Left cardiac atrium (tissue), 4 donors: ENCODE results near the gene DGKI. TPM values are rescaled to one million over a fixed set of nuclear protein-coding genes. Genes with fewer than 3 reads are reported as not detected.

Experiments used
- ATAC-seq, 2 donors: fragments of 200-7000 bp; cut with Tn5 transposase; one replicate each; pipeline ENCODE4 v1.9.1; 2020; ENCODE audit warnings: mild to moderate bottlenecking in 2 of 2, moderate library complexity in 2 of 2
- DNase-seq: peaks from one replicate; pipeline ENCODE4 v3.0.0-alpha.2; 2020
- intact Hi-C, 2 donors: fragments of 100-400 bp; cut with DNase I; formaldehyde crosslinking; loops; one replicate each; pipeline versions ENCODE4 v1.14.1 to v1.15.1; 2022 to 2023
- total RNA-seq, 2 donors: library from RNA; stranded (reverse); fragmentation: NEBNext Ultra II Directional; extraction: Animal tissue kit (Norgen Biotek cat#: 25700); gene quantifications; one replicate each; pipeline ENCODE4 v1.2.1, GENCODE V29; 2021
- donor health status: DM: no; HTN: yes; CAD: no.
- donor health status: DM: no; HTN: yes; CAD: no; lungs with severe emphysema.
- donor health status: DM: yes; HTN: yes; CAD: no.
- donor health status: Dilated cardiomyopathy.

DGKI gene
- total RNA-seq, 2 donors from 2014 or later, result 7.2 to 19.1 TPM

DNA sequence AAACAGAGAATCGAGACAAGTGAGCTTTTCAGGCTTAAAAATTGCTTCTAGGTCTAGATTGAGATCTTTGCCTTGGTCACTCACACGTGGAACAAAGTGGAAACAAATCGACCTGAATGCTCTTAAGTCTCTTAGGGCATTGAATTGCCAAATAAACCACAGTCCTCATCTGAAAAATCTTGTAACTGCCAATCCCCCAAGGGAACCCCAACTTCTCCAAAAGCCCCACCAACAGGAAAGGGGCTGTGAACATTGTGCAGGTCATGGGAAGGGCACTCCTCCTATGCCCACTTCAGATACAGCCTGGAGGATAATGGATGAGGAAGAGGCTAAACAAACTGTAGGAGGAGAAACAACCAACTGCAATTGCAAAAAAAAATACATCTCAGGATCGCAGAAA lies 91.3 kb downstream of the DGKI start:
- no peak for DNase-seq

DNA sequence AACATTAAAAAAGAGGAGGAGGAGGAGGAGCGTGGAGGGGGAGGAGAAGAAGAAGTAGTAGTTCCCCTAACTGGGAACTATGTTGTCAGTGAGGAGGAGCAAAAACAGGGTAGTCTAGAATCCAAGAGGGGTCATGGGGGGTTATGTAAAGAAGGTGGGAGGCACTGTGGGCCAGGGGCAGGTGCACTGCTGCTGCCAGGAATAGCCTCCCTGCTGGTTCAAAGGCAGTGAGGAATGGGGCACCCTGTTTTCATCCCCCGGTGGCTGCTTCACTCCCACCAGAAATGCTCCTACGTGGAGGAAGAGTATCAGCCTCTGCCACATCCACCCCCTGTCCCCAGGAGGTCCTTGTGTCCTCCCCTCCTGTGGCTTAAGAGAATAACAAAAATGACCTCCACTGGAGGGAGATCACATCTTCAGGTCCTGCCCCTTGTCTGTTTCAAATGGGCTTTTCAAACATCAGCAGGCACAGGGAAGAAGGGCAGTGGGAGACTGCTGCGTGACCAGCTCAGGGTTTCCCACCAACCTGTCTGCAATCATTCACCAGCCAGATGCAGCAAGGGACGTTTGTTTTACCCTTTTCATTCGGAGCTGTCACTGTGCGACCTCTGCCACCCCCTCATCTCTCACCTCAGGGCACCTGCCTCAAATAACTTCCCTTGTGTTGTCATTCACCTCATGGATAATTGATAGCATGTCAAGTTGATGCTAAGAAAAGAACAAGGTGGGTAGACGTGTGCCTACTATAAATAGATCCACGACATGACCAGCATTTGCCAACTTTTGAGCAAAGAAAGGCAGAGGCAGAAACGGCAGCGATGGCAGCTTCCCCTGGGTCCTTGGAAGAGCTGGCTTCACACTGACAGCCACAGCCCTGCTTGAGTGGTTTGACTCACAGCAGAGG lies 92.6 kb downstream of the DGKI start:
- intact Hi-C loops, result no loop called here
- ATAC-seq, result peak in 1 of 2 donors; percentile 72
- no peak for DNase-seq

More for the DNA sequence above, 91.3 kb downstream of the DGKI start:
- intact Hi-C loops, result no loop called here
- ATAC-seq, result no peak

GRCh38 chr7:137753575-137753947 lies 93.2 kb downstream of the DGKI start:
- no peak for ATAC-seq
- DNase-seq, result no peak
- intact Hi-C loops, result no loop called here

DNA sequence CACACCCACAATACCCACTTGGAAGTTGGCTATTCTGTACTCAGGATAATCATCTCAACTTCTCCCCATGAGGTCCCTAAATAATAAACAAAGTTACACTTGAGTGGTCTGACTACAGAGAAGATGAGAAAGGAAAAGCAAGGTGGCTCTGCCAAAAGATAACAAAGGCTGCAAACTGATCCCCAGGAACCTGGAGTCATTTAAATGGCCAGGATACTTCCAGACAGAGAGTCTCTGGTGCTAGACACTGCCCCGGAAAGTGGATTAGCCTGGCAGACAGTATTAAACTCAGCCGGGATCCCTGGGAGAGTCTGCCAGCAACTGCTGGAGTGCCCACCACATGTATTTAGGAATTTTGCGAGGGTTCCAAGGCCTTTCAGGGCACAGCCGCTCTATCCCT lies 93.7 kb downstream of the DGKI start:
- ATAC-seq (no peak), DNase-seq (no peak)
- intact Hi-C loops, result no loop called here

DNA sequence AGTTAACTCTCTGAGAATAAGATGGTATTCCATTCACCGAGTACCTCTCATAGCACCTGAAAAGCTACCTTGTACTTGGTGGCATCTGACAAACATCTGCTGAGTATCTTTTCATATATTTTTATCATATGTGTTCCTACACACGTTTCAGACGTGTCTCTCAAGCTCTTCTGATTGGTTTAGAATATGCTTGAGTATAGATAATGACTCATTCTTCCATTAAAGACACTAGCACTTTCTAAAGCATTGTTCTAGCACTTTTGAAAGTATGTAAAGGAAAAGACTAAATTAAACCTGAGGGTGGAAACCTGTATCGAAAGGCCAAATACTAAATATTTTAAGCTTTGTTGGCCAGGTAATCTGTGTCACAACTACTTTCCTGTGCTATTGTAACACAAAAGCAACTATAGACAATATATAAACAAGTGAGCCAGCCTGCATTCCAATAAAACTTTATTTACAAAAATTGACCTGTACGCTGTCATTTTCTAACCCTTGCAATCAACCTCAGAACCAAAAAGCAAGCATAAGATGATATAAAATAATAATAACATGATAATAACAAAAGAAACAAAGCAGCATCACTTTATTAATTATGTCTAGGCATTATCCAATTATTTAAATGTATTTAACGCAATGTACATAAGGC lies 95.3 kb downstream of the DGKI start:
- no peak for DNase-seq
- ATAC-seq, result no peak
- intact Hi-C loops, result no loop called here

GRCh38 chr7:137747359-137748031 lies 99.3 kb downstream of the DGKI start:
- no peak for ATAC-seq

GRCh38 chr7:137743021-137743420 lies 103.8 kb downstream of the DGKI start:
- no peak for DNase-seq
- no peak for ATAC-seq
- intact Hi-C loops, result no loop called here

More at GRCh38 chr7:137747359-137748031, 99.3 kb downstream of the DGKI start:
- intact Hi-C loops, result no loop called here
- DNase-seq, result no peak

DNA sequence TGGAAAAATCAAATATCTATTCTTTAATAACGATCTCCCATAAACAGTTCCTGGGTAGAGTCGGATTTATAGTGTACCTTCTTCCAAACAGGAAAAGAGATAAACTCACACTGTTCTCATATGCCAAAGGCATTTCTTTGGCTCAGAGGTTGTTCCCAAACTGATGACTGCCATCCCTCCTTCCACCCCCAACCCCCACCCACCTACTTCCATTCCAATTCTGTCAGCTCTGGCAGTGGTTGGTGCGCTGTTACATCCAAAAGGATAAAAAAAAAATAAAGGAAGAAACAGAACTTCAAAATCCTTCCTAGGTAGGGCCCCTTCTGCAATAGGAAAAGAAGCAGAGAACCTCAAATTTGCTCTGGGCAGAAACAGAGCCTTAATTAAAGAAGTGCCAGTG lies 104.7 kb downstream of the DGKI start:
- intact Hi-C loops, result no loop called here
- DNase-seq (no peak), ATAC-seq (no peak)

- intact Hi-C loops, result no loop called here
- no peak for DNase-seq
- no peak for ATAC-seq
Measured at GRCh38 chr7:137741443-137741842, 105.3 kb downstream of the DGKI start.

- ATAC-seq, result no peak
- intact Hi-C loops, result no loop called here
- no peak for DNase-seq
Measured at GRCh38 chr7:137734221-137734620, 112.6 kb downstream of the DGKI start.

DNA sequence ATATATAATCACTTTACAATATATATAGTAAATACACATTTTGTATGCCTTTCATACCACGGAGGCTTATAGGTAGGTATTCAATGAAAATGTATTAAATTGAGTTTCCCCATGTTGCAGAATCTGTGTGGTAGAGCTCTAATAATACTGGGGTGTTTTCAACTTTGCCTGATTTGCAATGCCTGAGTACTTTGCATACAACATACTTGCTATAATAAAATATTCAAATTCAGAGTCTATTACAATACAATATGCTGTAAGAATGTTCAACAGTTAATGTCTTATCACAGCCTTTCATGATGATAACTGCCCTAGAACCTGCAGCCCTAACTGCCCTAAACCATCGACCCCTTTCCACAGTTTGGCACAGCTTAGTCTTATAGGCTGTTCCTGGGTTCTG lies 114.6 kb downstream of the DGKI start:
- no peak for DNase-seq
- intact Hi-C loops, result no loop called here
- ATAC-seq, result no peak

DNA sequence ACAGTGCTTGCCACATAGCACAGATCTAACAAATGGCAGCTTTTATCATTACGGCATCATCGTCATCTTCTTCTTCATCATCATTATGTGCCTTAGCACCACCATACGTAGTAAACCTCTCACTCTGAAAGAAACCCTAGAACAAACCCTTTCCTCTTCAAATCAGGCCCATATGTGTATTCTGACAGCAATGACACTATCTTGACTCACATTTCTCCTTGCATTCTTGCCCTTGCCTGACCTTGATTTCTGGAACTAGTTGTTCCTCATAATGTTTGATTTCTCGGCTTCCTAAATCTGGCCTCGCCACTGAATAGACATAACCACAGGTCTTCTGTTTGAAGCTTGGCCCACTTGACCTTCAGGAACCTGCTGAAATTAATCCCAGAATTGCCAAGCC lies 115.3 kb downstream of the DGKI start:
- intact Hi-C loops, result no loop called here
- ATAC-seq (no peak), DNase-seq (no peak)

GRCh38 chr7:137728426-137728825 lies 118.3 kb downstream of the DGKI start:
- ATAC-seq (no peak), DNase-seq (no peak)
- intact Hi-C loops, result no loop called here

DNA sequence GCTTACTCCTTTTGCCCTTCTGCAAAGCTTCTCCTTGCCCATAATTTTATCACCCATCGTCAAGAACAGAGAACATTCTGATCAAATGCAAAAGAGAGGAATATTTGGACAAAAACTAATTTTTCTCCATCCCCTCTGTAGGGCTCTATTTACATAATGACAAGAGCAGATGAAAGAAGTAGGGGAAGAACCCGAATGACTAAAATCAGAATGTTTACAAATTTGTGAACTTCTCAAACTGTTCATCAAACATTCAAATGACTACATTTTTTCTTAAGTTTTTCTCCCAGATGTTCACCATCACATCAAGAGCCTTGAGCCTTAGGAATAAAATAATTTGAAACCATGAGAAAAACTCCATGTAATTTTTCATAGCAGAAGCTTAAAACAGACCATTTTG lies 119.4 kb downstream of the DGKI start:
- intact Hi-C loops, result no loop called here
- no peak for ATAC-seq
- no peak for DNase-seq

DNA sequence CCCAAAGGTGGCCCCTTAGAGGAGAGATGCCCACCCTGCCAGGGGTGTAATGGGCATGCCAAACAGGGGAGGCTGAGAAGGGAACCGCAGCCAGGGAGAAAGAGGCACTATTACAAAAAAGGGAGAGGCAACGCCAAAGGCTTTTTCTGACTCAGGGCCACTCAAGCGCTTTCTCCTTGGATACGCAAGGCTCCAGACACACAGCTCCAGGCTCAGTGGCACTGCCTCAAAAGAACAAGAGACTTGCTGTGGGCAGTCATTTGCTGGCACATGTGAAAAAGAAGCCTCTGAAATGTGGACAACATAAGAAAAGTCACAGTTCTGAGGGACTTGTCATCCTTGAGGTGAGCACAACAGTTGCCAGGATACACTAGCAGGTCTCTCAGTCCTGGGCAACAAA lies 128.4 kb downstream of the DGKI start:
- ATAC-seq (no peak), DNase-seq (no peak)
- intact Hi-C loops, result no loop called here

GRCh38 chr7:137717811-137718271 lies 128.9 kb downstream of the DGKI start:
- intact Hi-C loops, result no loop called here
- ATAC-seq (peak in 1 of 2 donors; percentile 39), DNase-seq (peak; percentile 25)

- no peak for ATAC-seq
- no peak for DNase-seq
- intact Hi-C loops, result no loop called here
Measured at GRCh38 chr7:137717045-137717444, 129.7 kb downstream of the DGKI start.

DNA sequence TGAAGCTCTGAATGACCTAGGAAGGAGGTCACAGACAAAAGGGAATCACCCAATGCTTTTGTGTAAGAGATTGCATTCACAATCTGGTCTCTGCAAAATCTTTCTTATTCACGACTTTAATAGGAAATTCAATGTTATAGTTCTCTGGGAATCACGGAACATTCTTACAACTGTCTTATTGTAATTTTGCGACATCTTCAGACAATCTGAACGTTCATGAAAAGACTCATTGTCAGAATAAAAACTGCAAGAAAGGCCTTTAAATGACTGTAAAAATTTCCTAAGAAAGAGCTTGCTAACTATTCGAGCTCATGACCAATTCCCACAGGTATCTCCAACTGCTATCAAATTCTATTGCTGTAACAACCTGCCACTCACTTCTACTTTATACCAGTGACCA lies 130.7 kb downstream of the DGKI start:
- ATAC-seq, result no peak
- DNase-seq, result no peak
- intact Hi-C loops, result no loop called here

GRCh38 chr7:137715533-137715932 lies 131.2 kb downstream of the DGKI start:
- ATAC-seq (no peak), DNase-seq (no peak)
- intact Hi-C loops, result no loop called here

DNA sequence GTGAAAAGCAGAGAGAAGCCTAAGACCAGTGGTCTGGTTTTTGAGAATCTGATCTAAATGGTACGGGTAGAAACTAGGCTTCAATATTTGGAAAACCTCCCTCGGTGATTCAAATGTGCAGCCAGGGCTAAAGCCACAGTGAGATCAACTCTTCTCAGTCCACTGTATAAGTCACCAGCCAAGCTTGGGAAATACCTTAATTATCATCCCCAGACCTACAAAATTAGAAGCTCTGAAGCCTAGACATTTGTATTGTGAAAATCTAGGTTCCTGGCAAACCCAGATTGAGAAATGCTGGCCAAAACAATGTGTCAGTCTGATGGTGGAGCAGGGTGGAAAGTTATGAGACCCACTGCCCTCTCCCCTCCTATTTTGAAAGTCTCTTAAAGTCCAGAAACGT lies 131.7 kb downstream of the DGKI start:
- intact Hi-C loops, result no loop called here
- ATAC-seq, result no peak
- no peak for DNase-seq
